Measurements from ENCODE around the gene ABCC6.
"Not testable (repeated sequence)": the region's sequence is repeated elsewhere in the genome, so short reads cannot be mapped to it uniquely, and the experiment has no call there.

The ABCC6 gene

GRCh38 chr16:16107839-16108238 is 115.5 kb downstream of the ABCC6 start:
- no peak overlapping the region for H3K4me3 ChIP-seq (ENCODE audit: low read depth in 1 of 2, low read length in 1 of 2)
- TF ChIP-seq CTCF (IDR thresholded peaks at IDR 0.05): no peak
- H3K36me3 ChIP-seq: peaks cover 85% of the 10 kb centered on the region
- H3K27me3 ChIP-seq: no peaks in the 10 kb centered on the region
- no peak overlapping the region for H3K27ac ChIP-seq
- no peaks in the 10 kb centered on the region for H3K4me1 ChIP-seq (ENCODE audit: control insufficient read depth in 1 of 2, insufficient read depth in 1 of 2, low read depth in 1 of 2, low read length in 1 of 2)
- no peaks in the 10 kb centered on the region for H3K9me3 ChIP-seq

- H3K4me1 ChIP-seq (ENCODE audit: control insufficient read depth in 1 of 2, insufficient read depth in 1 of 2, low read depth in 1 of 2, low read length in 1 of 2): no peaks in the 10 kb centered on the region
- H3K4me3 ChIP-seq (ENCODE audit: low read depth in 1 of 2, low read length in 1 of 2): no peak overlapping the region
- H3K27me3 ChIP-seq: no peaks in the 10 kb centered on the region
- TF ChIP-seq CTCF (IDR thresholded peaks at IDR 0.05): no peak
- H3K27ac ChIP-seq: no peak overlapping the region
- peaks cover 83% of the 10 kb centered on the region for H3K36me3 ChIP-seq
- no peaks in the 10 kb centered on the region for H3K9me3 ChIP-seq
These were observed 116.8 kb downstream of the ABCC6 start for GRCh38 chr16:16106466-16106865.

- Histone ChIP-seq H3K27ac (no peak overlapping the region), H3K4me1 (ENCODE audit: control insufficient read depth in 1 of 2, insufficient read depth in 1 of 2, low read depth in 1 of 2, low read length in 1 of 2) (no peaks in the 10 kb centered on the region), H3K36me3 (peaks cover 75% of the 10 kb centered on the region), H3K9me3 (no peaks in the 10 kb centered on the region), H3K27me3 (no peaks in the 10 kb centered on the region), H3K4me3 (ENCODE audit: low read depth in 1 of 2, low read length in 1 of 2) (no peak overlapping the region)
- TF ChIP-seq CTCF (IDR thresholded peaks at IDR 0.05): no peak
These were observed 117.6 kb downstream of the ABCC6 start for GRCh38 chr16:16105646-16106045.

GRCh38 chr16:16104804-16105141 is 118.5 kb downstream of the ABCC6 start:
- peaks cover 68% of the 10 kb centered on the region for H3K36me3 ChIP-seq
- H3K27ac ChIP-seq; H3K4me3 ChIP-seq (ENCODE audit: low read depth in 1 of 2, low read length in 1 of 2); H3K4me1 ChIP-seq (ENCODE audit: control insufficient read depth in 1 of 2, insufficient read depth in 1 of 2, low read depth in 1 of 2, low read length in 1 of 2); H3K9me3 ChIP-seq; H3K27me3 ChIP-seq: not testable (repeated sequence)

GRCh38 chr16:16104132-16104803 is 119.0 kb downstream of the ABCC6 start:
- not testable (repeated sequence) for H3K27me3 ChIP-seq; H3K4me1 ChIP-seq (ENCODE audit: control insufficient read depth in 1 of 2, insufficient read depth in 1 of 2, low read depth in 1 of 2, low read length in 1 of 2); H3K27ac ChIP-seq; H3K4me3 ChIP-seq (ENCODE audit: low read depth in 1 of 2, low read length in 1 of 2); H3K9me3 ChIP-seq
- H3K36me3 ChIP-seq: peaks cover 68% of the 10 kb centered on the region

DNA sequence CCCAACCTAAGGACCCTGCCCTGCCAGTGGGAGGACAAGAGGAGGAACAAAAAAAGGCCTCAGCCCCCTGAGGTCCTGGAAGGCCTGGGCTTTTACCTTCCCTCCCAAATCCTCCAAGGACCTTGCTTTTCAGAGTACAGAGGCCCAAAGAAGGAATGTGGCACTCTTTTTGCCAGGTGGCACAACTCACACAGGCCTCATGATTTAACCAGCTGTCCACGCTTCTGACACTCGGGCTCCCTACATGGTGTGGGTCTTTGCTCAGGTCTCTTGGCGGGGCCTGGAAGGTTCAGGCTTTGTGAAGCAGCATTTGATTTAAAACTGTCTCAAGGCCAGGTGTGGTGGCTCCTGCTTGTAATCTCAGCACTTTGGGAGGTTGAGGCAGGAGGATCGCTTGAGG is 120.6 kb downstream of the ABCC6 start:
- Histone ChIP-seq H3K27ac (no peak overlapping the region), H3K27me3 (no peaks in the 10 kb centered on the region), H3K4me3 (ENCODE audit: low read depth in 1 of 2, low read length in 1 of 2) (no peak overlapping the region), H3K9me3 (no peaks in the 10 kb centered on the region), H3K4me1 (ENCODE audit: control insufficient read depth in 1 of 2, insufficient read depth in 1 of 2, low read depth in 1 of 2, low read length in 1 of 2) (no peaks in the 10 kb centered on the region), H3K36me3 (peaks cover 76% of the 10 kb centered on the region)
- no peak for TF ChIP-seq CTCF (IDR thresholded peaks at IDR 0.05)

DNA sequence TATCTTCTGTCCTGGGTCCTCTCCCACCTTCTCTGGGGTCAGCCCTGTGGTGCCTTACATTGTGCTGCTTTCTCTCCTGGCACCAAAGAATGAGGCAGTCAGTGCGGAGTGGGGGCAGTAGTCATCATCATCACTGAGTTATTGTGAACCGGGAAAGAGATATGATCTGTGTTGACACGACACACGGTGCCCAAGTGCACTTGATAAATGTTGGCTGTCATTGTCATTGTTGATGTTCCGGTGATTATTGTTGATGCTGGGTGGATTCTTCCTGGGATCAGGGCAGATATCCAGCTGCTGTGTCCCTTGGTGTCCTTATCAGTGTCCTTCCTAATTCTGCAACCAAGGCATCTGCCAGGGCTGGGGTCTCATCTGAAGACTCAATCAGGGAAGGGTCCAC is 121.7 kb downstream of the ABCC6 start:
- no peak for TF ChIP-seq CTCF (IDR thresholded peaks at IDR 0.05)
- Histone ChIP-seq H3K27me3 (no peaks in the 10 kb centered on the region), H3K27ac (no peak overlapping the region), H3K9me3 (no peaks in the 10 kb centered on the region), H3K36me3 (peaks cover 75% of the 10 kb centered on the region), H3K4me1 (ENCODE audit: control insufficient read depth in 1 of 2, insufficient read depth in 1 of 2, low read depth in 1 of 2, low read length in 1 of 2) (no peaks in the 10 kb centered on the region), H3K4me3 (ENCODE audit: low read depth in 1 of 2, low read length in 1 of 2) (no peak overlapping the region)
